ENCODE results near the gene LUC7L2. TPM values are rescaled to one million over a fixed set of nuclear protein-coding genes. Genes with fewer than 3 reads are reported as not detected.
"Not testable (repeated sequence)": the region's sequence is repeated elsewhere in the genome, so short reads cannot be mapped to it uniquely, and the experiment has no call there.

The LUC7L2 gene
- total and polyA plus RNA-seq, 10 of the 15 experiments (the other 5 are each of a cell fraction or from before 2014, with no cell fraction given) = 31.7 to 98.7 (median 68.6) TPM

DNA sequence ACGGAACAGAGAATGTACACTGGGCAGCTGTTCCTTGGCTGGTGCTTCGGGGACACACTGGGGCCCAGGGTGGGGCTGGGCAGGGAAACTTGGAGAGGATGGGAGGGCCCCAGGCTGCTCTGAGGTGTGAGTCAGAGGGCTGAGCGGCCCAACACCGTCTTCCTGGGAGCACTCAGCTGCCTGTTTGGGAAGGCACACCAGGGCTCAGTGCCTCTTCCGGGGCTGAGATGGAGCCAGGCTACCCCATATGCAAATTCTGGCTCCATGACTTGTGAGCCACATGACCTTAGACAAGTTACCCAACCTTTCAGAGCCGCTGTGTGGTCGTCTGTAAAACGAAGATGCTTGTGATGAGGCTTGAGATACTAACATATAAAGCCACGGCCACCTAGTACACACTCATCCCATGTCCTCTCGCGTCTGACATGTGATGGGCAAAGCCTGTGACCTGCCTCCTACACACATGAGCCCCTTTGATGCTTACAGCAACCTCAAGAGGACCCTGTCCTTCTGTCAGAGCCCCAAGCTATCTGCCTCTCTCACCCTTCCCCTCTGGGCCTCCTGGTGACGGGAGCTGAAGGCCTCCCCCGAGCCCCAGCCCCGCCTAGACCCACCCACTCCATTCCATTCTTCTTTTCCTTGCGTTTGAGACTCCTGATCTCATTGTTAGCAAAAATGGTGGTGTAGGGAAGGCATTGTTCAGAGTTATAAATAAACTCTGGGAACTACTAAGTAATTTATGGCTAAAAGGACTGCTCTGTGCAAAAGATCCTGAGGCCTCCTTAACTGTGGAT, 97.7 kb downstream of the LUC7L2 start:
- TF ChIP-seq TARDBP (IDR thresholded peaks at IDR 0.05; ENCODE audit: borderline replicate concordance) = no peak
- TF ChIP-seq NFIC (IDR thresholded peaks at IDR 0.05; ENCODE audit: low read depth, low read length) = no peak
- no peak for TF ChIP-seq E2F4 (IDR thresholded peaks at IDR 0.05; ENCODE audit: low read depth, low read length)
- TF ChIP-seq RELB (IDR thresholded peaks at IDR 0.05; ENCODE audit: low read depth) = no peak
- TF ChIP-seq PKNOX1 (IDR thresholded peaks at IDR 0.05) = no peak
- no peak for TF ChIP-seq EGR1 (IDR thresholded peaks at IDR 0.05; ENCODE audit: borderline replicate concordance in 1 of 2, low read depth in 2 of 2, low read length in 2 of 2)
- TF ChIP-seq FOXK2 (IDR thresholded peaks at IDR 0.05) = no peak
- no peak for TF ChIP-seq RAD21 (IDR thresholded peaks at IDR 0.05; ENCODE audit: insufficient read depth, low read depth, low read length)
- H4K20me1 ChIP-seq (ENCODE audit: control insufficient read depth, insufficient read depth) = no peaks in the 10 kb centered on the region
- ChIA-PET SMC1A (ENCODE audit: uncharacterized antibody, unreplicated experiment) (no interaction called here), RAD21 (ENCODE audit: unreplicated experiment) (no interaction called here), POLR2A (no interaction called here), CTCF (no interaction called here)
- 57% methylated on average over 12 of the region's 15 CpGs for WGBS (ENCODE audit: insufficient coverage, insufficient replicate concordance, low lambda C conversion rate, missing lambda C conversion rate)
- no peak overlapping the region for H3K4me2 ChIP-seq (ENCODE audit: control insufficient read depth, insufficient read depth)
- FAIRE-seq (no peak), DNase-seq (ENCODE audit: low read depth, low spot score) (no peak), ATAC-seq (no peak)
- no peaks in the 10 kb centered on the region for H3K36me3 ChIP-seq (ENCODE audit: control insufficient read depth in 2 of 2, insufficient read depth in 2 of 2, low read length in 1 of 2)
- intact Hi-C loops (cut with micrococcal nuclease; ENCODE audit: unreplicated experiment) (no loop called here), in situ Hi-C loops (cut with MboI) (no loop called here)
- H3K4me3 ChIP-seq = no peak overlapping the region
- no peaks in the 10 kb centered on the region for H3K4me1 ChIP-seq (ENCODE audit: control insufficient read depth, insufficient read depth, low read length)
- H3K27ac ChIP-seq (ENCODE audit: control insufficient read depth, insufficient read depth) = no peak overlapping the region
- no peaks in the 10 kb centered on the region for H3K27me3 ChIP-seq (replicated peaks in 1 of 2; ENCODE audit: control insufficient read depth in 2 of 2, insufficient read depth in 2 of 2, low read length in 1 of 2)
- no peak overlapping the region for H3K9ac ChIP-seq (ENCODE audit: control insufficient read depth, insufficient read depth, low read length)
- no peaks in the 10 kb centered on the region for H3K79me2 ChIP-seq (ENCODE audit: control insufficient read depth, insufficient read depth, low read length)
- H2AFZ ChIP-seq (ENCODE audit: control insufficient read depth, low read depth, low read length) = no peak overlapping the region
- no peaks in the 10 kb centered on the region for H3K9me3 ChIP-seq (replicated peaks; ENCODE audit: control insufficient read depth, insufficient read depth, low read length)
- BruUV-seq (replicated peaks) = no TSS peak

DNA sequence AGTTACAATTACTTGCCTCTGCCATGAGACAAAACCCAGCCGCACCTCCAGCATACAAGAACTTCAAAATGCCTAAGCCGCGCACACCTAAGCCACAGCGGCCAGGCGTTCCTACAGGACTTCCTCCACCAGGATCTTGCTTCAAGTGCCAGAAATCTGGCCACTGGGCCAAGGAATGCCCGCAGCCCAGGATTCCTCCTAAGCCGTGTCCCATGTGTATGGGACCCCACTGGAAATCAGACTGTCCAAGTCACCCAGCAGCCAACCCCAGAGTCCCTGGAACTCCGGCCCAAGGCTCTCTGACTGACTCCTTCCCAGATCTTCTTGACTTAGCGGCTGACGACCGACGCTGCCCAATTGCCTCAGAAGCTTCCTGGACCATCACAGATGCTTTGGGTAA, 103.7 kb downstream of the LUC7L2 start:
- CTCF ChIA-PET = interaction anchor here (1.0 kb wide), 1 partner anchor 29 kb away, joined by 4 read pairs; no protein-coding TSS in a partner anchor
- H2AFZ ChIP-seq (ENCODE audit: control insufficient read depth, low read depth, low read length); SMC1A ChIA-PET (ENCODE audit: uncharacterized antibody, unreplicated experiment); H3K27ac ChIP-seq (ENCODE audit: control insufficient read depth, insufficient read depth); H4K20me1 ChIP-seq (ENCODE audit: control insufficient read depth, insufficient read depth); H3K4me3 ChIP-seq; POLR2A ChIA-PET; DNase-seq (ENCODE audit: low read depth, low spot score); H3K27me3 ChIP-seq (replicated peaks in 1 of 2; ENCODE audit: control insufficient read depth in 2 of 2, insufficient read depth in 2 of 2, low read length in 1 of 2); RAD21 ChIA-PET (ENCODE audit: unreplicated experiment); FAIRE-seq; H3K4me1 ChIP-seq (ENCODE audit: control insufficient read depth, insufficient read depth, low read length); H3K9me3 ChIP-seq (replicated peaks; ENCODE audit: control insufficient read depth, insufficient read depth, low read length); H3K4me2 ChIP-seq (ENCODE audit: control insufficient read depth, insufficient read depth); intact Hi-C loops (cut with micrococcal nuclease; ENCODE audit: unreplicated experiment); H3K9ac ChIP-seq (ENCODE audit: control insufficient read depth, insufficient read depth, low read length); ATAC-seq; in situ Hi-C loops (cut with MboI); BruUV-seq (replicated peaks); H3K79me2 ChIP-seq (ENCODE audit: control insufficient read depth, insufficient read depth, low read length); H3K36me3 ChIP-seq (ENCODE audit: control insufficient read depth in 2 of 2, insufficient read depth in 2 of 2, low read length in 1 of 2): not testable (repeated sequence)
- 66% methylated on average over 12 of the region's 12 CpGs for WGBS (ENCODE audit: insufficient coverage, insufficient replicate concordance, low lambda C conversion rate, missing lambda C conversion rate)
